Brain pericyte (primary cell): ENCODE measurements around the gene CST9L.

ENCODE experiments used
- DNase-seq: peaks from one replicate; pipeline ENCODE4 v3.0.0-alpha.2; 2012; ENCODE audit warnings: low read depth, low spot score

CST9L gene, protein sequence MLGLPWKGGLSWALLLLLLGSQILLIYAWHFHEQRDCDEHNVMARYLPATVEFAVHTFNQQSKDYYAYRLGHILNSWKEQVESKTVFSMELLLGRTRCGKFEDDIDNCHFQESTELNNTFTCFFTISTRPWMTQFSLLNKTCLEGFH

GRCh38 chr20:23568320-23568970 is at the start of gene CST9L:
TSS of gene CST9L (minus strand) at chr20:23568484. CDS start at chr20:23568450, 34 bp downstream.
- no peak for DNase-seq

DNA sequence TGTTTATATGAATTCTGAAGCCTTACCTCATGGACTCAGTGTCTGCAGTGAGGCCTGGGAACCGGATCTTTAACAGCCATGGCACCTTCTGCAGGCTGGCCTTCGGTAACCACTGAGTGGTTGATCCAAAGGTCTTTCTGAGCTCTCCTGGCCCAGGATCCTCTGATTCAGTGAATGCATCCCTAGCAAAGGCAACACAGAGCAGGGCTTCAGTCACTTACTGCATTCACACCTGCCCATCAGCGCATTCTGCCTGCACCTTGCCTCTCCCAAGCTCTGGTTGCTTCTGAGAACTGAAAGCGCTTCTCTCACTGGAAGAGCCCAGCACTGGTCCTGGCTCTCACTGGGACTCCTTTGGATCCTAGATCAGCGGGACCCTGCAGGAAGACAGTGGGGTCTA is 45.9 kb upstream of the CST9L start:
- no peak for DNase-seq

DNA sequence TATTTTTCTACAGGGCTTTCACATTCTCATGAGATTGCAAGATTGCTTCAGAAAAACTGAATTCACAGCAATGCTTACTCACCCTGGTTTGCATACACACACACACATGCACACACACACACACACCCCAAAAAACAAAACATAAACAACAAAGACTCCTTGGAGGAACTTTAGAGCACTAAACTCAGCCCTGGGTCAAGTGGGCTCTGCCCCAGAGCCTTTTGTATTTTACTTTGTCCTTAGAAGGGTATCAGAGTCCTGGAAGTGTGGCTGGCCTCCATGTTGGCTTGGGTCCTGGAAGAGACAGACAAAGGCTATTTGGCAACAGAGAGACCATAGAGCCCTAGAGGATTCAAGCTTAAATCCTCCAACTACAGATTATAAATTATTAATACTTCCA is 45.4 kb upstream of the CST9L start:
- no peak for DNase-seq

- DNase-seq: no peak
Observed at GRCh38 chr20:23612396-23612795, 44.1 kb upstream of the CST9L start.

DNA sequence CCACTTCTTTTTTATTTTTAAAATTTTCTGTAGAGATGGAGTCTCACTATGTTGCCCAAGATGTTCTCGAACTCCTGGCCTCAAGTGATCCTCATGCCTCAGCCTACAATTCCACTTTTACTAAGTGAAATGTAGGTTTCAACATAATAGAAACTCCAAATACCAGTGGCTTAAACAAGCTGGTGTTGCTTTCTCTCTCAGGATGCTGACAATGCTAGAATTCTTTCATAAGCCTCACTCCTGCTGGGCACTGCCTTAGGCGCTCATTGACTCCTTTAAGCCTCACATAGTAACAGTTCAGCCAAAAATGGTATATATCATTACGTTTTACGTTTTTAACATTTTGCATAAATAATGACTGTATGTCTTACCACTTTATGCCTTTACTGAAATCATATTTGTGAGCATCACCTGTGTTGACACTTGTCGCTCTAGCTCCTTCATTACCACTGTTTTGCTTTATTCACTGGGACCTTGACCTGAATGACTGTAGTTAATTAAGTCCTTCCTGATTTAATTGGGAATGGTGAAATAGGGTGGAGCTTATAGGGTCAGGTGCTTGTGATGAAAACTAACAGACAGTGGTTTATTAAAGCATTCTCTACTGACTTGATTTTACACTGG is 41.3 kb upstream of the CST9L start:
- DNase-seq: no peak

DNA sequence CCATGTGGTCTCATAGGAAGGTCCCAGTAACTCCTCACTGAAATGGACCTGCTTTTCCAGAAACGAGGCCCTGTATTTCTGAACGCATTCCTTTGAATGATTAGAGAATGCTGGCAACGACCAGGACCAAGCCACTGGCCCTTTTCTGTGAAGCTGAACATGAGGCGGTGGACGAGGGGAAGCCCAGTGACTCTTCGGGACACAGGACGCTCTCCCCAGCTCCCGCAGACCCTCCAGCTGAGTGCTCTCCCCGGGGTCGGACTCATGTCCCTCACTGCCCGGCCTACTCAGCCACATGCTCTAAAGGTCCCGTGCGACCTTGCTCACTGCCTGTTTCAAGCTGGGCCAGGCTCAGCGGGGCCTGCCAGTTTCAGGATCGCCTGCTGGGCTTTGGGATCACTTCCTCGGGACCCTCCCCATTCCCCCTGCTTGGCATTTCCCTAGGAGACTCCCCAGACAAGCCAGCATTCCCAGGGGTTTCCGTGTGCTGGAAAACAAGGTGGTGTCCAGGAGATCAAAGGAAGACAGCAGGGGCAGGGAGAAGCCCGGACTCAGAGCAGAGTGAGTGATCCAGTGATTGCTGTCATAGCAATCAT is 40.1 kb upstream of the CST9L start:
- DNase-seq: no peak

GRCh38 chr20:23607497-23608245 is 39.4 kb upstream of the CST9L start:
- DNase-seq: no peak

DNA sequence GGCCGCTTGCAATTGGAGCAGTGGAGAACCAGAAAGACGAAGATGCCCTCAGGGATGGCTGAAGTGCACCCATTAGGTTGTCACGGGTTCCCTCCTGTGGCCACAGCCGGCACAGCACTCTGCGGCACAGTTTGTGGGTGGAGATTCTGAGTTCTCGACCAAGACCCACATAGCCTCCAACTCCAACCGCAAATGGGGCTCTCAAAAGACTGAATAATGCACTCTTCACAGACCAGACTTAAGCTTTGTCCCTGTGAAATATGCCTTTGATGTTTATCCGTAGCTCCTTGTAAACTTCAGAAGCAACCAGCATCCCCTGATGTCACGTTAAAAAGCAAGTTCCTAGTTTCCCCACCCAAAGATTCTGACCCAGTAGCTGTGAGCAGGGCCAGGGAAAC is 38.4 kb upstream of the CST9L start:
- DNase-seq: no peak

GRCh38 chr20:23605867-23606651 is 37.8 kb upstream of the CST9L start, which contains the start of gene CST9:
TSS of gene CST9 (minus strand) at chr20:23605917. CDS start at chr20:23605864, 53 bp downstream.
- DNase-seq: no peak

GRCh38 chr20:23604306-23604705 is 36.0 kb upstream of the CST9L start:
- DNase-seq: no peak

DNA sequence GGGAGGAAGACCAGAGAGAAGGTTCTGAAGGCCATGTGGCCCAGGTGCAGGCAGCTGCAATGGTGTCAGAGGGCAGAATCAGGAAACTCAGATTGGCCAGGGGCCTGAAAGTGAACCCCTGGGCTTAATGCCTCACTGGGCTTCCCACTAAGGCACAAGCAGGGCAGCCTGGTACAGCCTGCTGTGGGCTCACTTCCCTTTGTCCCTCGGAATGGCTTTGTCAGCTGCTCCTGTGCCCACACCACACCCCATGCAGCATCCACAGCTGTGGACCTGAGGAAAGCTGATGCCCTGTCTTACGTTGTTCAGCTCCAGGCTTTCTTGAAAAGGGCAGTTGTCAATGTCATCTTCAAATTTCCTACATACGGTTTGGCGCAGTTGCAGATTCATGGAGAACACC is 35.0 kb upstream of the CST9L start:
- no peak for DNase-seq

DNA sequence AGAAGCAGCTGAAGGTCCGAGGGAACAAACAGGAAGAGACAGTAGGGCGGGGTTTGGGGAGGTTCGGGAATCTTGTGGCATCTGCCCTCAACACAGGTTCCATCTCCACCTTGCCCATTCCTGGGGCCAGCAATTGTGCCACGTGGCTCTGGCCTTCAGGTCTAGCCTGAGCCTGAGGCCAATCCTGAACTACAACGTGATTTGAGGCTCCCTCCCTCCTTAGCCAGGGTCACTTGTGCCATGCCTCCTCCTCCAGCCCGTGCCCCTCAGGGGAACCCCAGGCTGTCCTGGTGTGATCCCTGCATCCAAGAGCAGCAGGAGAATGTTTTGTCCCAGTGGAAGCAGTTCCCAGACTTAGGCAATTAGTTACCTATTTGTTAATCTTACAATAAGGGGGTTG is 34.4 kb upstream of the CST9L start:
- no peak for DNase-seq

DNA sequence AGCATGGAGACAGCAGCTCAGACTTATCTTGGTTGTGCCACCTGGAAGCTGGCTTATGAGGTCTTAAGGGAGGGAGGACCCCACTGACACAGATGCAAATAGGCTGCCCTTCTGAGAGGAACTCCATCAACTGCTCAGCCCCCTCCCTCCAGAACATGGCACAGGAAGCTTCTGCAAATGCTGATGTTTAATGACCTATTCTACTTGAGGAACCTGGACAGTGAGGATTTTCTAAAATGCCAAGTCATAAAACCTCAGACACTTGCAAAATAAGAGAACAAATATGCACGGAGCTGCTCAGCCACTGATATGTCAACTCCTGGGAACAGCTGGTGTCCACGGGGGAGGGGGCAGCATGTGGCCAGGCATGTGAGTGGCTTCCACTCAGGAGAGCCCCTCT is 34.0 kb upstream of the CST9L start:
- DNase-seq: no peak

- DNase-seq: no peak
Observed at GRCh38 chr20:23601715-23602114, 33.4 kb upstream of the CST9L start.

GRCh38 chr20:23598481-23598880 is 30.2 kb upstream of the CST9L start:
- no peak for DNase-seq

DNA sequence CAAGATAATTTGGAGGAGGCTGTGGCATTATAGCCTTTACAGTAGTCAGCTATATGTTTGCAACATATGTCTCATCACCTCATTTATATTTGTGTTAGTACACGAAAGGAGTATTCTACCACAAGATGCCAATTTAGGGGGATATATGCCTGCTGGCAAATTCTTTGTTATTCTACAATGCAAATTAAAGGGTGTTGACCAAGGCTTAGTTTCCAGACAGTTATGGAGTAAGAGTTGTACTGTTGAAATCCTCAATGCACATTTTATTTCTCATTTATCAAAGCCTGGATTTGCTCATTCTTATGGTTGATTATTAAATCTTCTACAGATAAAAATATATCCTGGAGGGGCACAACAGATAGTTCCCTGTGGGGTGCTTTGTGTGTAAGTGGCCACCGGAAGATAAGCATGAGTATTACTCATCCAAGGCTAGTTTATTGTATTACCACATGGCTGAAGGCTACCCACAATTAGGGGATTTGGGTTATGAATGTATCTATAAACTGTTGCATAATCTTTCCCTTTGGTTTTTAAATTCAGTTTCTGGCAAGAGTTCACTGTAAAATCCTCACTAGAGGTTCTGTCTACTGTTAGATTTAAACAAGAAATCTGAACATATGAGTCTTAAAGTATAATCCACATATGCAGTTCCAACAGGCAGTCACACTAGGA is 28.4 kb upstream of the CST9L start:
- DNase-seq: no peak

DNA sequence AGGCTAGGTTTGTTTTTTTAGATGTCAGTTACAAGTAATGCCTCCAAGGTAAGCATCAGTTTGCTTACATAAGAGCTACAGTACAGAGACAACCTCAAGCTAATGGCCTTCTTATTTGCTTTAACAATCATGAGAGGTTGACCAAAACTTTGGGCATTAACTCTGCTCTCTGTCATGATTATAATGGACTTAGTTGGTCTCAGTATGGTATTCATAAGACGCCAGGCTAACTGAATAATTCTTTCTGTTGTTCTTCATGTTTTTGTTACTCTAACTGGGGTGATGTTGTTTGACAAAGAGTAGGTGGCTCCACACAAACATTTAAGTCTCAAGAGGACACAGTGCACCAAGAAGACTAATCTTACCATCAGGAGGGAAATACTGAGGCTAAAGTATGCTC is 27.7 kb upstream of the CST9L start:
- no peak for DNase-seq

DNA sequence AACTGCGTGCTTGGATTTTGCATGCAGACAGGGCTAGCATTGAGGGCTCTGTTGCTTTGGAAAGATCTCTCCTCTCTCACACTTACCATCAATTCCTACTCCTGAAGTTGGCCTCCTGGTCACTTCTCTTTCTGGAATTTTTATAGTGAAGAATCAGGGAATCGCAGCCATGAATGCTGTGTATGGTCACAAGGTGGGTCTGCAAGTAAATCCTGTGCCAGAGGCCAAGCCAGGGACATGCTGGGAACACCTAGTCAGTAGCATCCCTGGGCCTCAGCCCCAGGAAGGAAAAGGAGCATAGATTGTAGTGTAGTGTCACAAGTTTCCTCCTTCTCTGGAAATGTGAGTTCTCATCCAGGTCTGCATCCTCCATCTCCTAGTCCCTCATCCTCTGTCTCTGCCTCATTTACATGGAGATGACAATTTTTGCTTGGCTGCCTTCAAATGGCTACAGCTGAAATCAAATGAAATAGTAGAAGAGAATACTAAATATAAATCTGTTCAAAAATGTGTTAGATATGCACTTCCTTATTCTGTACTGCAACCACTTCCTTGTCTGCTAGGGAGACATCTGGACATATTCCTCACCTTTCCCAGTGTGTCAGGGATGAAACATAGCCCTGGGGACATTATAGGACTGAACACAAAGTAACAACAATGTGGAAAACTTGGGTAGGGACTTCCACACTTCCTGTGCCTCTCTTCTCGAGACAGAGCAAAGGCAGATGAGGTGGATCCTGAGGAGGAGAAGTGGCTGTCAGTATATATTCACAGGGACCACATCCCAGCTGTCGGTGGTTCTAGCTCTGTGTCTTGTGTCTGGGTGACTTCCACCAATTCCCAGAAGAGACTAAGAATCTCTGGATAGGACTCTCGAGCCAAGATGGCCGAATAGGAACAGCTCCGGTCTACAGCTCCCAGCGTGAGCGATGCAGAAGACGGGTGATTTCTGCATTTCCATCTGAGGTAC is 20.4 kb upstream of the CST9L start:
- DNase-seq: no peak

DNA sequence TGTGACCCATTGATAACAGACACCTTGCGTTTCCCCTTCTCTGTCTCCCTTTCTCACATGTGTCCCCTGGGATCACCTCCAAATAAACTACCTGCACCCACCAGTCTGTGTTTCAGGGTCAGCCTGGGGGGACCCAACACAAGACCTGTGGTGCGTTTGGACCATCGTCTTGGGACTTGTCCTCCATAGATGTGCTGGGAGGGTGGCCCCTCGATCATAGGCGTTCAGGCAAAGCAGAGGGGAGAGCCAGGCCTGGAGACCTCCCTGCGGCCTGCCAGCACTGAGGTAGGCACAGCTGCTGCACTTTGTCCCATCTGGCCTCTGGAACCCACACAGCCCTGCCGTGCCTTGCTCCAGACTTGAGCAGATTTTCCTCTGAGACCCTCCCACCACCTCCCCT is 19.3 kb upstream of the CST9L start:
- no peak for DNase-seq
